H4 (cell line): ENCODE measurements around the gene STX18. TPM values are rescaled to one million over a fixed set of nuclear protein-coding genes. Genes with fewer than 3 reads are reported as not detected.
"Not testable (repeated sequence)": the region's sequence is repeated elsewhere in the genome, so short reads cannot be mapped to it uniquely, and the experiment has no call there.

Experiments
- DNase-seq: peaks from one replicate; pipeline ENCODE4 v3.0.0-alpha.2; 2015; ENCODE audit warnings: low spot score
- total RNA-seq: library from RNA; depleted of rRNA; stranded (reverse); fragments of >200 nt; shearing (Covaris generic); gene quantifications from 2 replicates; pipeline ENCODE4 v1.2.3, GENCODE V29; 2014

The STX18 gene
- total RNA-seq, 1 experiment from 2014 or later: 36.2 TPM

DNA sequence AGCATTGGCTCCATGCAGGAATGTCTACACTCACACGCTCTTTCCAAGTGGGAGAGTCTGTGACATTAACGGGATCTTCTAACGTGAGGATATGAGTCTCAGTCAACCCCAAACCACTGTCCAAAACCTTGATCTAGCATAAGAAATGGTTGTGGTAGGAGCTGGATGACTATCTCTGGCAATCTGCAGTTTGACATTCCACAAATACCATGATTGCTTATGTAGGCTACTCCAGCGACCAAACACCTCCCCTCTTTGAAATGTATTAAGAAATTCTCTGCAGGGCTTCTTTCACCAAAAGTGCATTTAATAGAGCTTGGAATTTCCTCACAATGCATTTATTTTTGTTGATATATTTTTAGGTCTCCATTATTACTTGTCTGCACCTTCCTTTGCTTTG is 14.1 kb upstream of the STX18 start:
- DNase-seq: peak; percentile 52

DNA sequence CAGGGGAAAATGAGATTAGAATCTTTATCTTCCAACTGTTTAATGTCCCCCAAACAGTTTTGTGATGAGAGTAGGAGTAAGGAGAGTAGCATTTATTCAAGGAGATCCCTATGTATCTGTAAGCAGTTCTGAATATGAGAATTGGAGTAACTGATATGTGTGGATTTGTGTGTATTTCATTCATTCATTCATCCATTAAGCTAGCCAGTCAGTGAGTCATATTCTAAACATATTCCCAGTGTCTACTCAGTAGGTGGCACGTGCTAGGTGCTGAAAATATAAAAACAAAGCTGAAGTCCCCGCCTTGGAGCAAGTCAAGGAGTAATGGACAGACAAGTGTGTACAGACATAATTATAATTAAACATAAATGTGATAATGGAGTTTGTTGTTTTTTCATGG is 12.4 kb upstream of the STX18 start:
- no peak for DNase-seq

- DNase-seq: not testable (repeated sequence)
Measured at GRCh38 chr4:4552042-4552441, 10.2 kb upstream of the STX18 start.

GRCh38 chr4:4550161-4550560 is 8.3 kb upstream of the STX18 start:
- not testable (repeated sequence) for DNase-seq

DNA sequence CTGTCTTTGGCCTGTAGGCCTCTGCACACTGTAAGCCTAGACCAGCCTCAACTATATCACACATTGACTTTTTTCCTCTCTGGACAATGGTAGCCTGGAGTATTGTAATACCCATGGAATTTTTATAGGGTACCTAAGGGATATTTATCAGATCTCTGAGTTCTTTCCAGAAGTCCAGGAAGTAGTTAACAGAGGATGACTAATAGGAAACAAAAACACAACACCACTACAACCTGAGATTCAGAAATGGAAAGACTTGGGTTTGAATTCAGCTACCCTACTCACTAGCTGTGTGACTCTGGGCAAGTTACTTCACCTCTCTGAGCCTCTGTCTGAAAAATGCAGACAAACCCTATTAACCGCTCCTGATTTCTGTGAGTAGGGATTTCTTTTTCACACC is 7.7 kb upstream of the STX18 start:
- DNase-seq: no peak

GRCh38 chr4:4542774-4543485 is 1.1 kb upstream of the STX18 start:
- no peak for DNase-seq

DNA sequence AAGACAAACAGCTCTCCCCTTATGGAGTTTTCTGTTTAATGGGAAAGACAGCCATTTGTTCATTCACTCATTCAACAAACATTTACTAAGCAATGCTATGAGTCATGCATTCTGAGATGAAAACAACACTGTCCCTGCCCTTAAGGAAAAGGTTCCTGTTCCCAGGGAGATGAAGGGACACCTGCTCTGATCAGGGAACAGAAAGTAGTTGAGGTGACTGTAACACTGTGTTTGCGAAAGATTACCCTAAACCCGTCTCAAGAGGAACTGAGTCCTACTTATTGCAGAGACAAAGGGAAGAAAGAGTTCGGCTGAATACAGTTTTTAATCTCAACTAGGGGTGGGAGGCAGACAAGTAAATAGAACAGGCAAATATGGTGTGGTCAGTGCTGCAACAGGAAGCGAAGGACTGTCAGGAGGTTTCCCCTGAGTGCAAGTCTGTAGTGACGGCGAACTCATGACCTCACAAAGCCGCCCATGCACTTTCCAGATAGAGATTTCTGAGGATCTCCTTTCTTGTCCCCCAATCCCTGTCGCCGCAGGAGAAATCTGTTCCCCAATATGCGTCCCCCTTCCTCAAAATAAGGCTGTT is 712 bp downstream of the STX18 start:
- peak; percentile 33 for DNase-seq

GRCh38 chr4:4539481-4539880 is 2.4 kb downstream of the STX18 start:
- DNase-seq: no peak

DNA sequence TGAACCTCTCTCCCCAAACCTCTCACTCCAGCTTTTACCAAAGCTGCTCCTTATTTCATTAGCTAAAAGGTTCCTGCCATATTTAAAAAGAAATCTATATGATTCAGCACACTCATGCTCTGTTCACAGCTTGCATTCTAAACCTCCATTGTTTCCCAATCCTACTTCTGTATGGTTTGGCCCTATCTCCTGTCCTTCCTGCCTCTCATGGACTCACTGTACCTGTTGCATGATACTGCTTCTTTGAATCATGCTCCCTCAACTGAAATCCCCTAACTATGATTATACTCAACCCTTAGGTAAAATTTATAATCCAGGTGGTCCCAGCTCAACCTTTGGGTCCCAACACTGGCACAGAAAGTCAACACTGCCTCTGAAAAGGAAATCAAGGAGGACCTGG is 6.3 kb downstream of the STX18 start:
- DNase-seq: no peak

DNA sequence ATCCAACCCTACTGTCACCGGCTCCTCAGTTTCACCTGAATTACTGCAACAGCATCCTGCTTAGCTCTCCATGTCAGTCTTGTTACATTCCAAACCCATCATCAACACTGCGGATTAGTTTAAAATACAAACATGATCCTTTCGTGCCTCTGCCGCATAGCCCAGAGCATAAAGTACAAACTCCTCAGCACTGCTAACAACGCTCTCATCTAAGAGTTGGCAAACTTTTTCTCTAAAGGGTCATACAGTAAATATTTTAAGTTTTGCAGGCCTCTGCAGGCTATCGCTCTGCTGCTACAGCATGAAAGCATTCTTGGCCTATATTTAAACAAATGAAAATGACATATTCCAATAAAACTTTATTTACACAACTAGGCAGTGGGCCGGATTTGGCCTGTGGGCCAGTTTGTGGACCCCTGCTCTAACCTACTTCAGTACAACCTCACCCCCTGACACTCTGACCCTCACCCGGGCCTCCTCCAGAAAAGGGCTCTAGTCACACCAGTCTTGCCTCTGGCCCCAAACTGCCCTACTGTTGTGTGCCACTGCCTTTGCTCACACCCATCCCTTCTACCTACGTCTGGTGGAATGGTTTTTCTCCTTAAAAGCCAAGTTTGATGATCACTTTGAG is 7.2 kb downstream of the STX18 start:
- no peak for DNase-seq

DNA sequence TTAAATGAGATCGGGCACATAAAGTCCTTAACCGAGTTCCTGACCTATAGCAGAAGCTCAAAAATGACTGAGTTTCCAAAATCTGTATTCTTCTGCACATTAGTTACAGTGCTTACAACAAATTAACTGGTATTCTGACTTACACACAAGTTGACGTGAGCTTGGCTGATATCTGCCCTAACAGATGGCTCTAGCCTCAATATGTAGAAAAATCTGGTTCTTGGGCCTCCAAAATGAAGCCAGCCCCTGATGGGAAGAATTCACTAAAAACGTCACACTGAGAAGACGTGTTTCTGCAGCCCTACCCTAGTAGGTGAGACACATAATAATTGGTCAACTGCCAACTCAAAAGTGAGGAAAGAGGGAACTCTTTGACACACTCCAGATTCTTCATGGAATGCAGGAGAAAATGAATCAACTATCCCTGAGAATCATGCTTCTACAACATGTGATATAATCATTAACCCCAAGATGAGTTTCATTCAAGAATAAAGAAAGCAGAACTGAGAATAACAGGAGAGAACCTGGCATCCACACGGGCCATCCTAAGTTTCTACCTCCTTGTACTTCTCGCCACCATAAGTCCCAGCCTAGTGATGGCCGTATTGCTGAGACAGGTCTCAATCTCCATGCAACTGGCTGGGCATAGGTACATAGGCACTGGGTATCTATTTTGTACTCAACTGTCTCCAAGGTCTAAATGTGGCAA is 8.2 kb downstream of the STX18 start:
- no peak for DNase-seq

GRCh38 chr4:4532371-4533154 is 9.3 kb downstream of the STX18 start:
- DNase-seq: no peak

DNA sequence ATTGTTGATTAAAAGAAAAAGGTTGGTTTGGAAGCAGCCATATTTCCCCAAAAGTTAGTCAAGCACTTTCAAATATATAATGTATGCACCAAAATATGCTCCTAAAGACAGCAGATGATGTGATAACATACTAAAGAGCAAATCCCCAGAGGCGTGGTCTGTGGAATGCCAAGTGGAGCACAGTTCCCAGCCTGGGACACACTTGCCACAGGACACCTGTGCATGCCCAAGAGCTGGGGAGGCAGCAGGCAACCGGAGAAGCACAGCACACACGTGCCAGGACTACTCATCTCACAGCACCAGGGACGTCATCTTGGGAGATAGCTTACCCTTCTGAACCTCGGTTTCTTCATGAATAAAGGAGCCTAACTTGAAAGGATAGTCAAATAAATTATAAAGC is 12.5 kb downstream of the STX18 start:
- no peak for DNase-seq

DNA sequence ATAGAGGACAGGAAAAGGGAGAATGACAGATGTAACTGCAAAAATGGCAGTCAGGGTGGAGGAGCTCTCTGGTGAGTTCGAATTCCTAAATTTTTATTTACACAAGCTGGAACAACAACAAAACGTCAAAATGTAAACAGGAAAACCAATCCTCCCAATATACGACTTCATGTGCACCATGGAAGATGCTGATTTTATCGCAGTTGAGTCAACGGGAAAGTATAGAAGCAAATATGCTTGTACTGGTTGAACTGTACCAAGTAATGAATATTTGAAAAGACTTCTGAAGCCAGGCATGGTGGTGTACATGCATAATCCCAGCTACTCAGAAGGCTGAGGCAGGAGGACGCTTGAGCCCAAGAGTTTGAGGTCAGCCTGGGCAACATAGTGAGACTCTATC is 15.4 kb downstream of the STX18 start:
- no peak for DNase-seq

- DNase-seq: peak; percentile 29
Measured at GRCh38 chr4:4524364-4524763, 17.5 kb downstream of the STX18 start.

- no peak for DNase-seq
Measured at GRCh38 chr4:4521731-4522130, 20.1 kb downstream of the STX18 start.

DNA sequence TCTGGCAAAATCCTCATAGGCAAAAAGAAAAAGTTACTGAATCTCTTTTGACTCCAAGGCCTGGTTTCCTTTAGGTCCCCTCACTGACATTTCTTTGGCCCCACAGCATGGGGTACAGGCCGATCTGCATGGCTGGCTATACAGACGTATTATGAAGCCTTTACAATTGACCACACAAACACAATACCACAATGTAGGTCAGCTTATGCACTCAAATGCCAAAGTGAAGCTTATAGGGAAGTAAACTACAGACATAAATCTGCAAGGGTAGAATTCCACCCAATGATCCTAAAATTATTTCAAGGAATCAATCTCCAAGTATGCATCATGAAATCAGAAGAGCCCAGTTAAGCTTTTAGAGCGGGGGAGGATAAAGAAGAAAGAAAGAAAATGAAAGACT is 20.7 kb downstream of the STX18 start:
- no peak for DNase-seq

DNA sequence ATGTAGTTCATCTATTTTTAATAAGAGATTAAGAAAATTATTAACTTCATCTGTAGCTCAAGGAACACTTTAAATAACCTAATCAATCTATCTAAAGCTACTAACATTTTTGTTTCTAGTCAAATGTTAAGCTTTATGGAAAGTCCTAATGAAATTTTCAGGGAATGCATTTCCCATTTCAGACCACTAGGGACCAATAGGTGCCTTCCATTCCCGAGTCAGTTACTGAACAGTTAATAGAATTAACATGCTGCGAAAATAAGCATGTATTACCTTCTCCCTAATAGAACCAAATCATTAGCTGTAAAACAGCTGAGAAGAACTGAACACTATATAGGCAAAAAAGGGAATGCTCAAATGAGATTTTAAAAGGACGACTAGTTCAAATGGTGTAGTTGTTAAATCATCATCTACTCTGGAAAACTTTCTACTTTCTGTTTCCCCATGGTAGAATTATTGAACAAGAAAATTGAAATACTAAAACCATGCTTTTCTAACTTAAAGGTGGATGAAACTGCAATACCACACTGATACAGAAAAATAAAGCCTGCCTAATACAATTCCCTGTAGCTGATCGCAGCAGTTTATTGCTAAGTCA is 22.5 kb downstream of the STX18 start:
- peak; percentile 24 for DNase-seq

DNA sequence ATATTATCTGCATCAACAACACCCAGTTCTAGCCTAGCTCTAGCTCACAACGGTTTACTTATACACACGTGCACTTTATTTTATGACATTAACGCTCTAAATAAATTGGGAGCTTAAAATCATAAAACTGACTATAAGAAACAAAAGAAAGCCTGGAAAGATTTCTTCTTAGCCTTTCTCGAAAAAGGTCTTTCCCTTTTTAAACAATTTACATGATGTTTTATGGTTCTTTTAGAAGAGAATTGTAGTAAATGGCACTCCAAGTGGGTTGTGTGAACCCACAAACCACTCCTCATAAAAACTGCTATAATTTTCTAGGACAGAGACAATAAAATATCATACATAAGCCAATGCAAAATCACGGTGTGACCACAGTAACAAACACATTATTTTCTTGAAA is 23.1 kb downstream of the STX18 start:
- DNase-seq: no peak

GRCh38 chr4:4514786-4515185 is 27.1 kb downstream of the STX18 start:
- no peak for DNase-seq

DNA sequence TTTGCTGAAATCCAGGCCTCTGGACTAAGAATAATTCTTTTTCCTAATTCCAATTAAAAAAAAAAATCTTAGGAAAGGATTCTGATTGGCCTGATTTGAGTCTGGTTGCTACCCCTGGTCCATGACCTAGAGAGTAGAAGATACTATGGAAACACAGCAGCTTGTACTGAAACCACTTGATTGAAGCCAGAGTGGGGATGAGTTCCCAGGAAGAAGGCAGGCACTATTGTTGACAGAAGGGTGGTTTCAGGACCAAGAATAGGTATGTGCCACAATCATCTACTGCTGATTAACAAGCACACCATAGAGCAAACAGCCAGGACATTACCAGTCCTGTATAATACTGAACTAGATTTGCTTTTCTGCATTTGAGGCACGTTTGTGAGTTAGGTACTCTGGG is 29.6 kb downstream of the STX18 start:
- DNase-seq: no peak
